NCI-H82 (cell line): ENCODE results near the gene TEK.

Source experiments
- DNase-seq: peaks from one replicate; lab custom pipeline; 2025; lab: John Stamatoyannopoulos, UW

TEK gene

GRCh38 chr9:27124151-27124550 is 15.1 kb downstream of the TEK start:
- no peak for DNase-seq

DNA sequence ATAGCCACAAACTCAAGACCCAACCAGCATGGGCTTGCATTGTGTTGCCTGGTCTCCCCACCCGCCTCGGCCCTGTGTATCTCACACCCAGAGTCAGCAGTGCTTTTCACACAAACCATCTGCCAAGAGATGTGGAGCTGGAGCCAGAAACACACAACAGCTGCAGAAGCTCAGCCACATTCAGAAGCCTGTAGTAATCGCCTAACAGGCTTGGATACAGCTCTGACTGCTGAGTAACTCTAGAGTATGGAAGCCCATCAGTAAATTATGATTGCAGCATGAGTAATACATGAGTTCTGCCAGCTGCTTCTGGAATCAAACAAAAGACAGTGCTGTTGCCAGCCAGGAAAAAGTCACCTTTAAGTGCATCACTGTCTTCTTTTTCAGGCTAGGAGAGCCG is 16.0 kb downstream of the TEK start:
- peak; percentile 84 for DNase-seq

GRCh38 chr9:27125936-27126335 is 16.9 kb downstream of the TEK start:
- no peak for DNase-seq

DNA sequence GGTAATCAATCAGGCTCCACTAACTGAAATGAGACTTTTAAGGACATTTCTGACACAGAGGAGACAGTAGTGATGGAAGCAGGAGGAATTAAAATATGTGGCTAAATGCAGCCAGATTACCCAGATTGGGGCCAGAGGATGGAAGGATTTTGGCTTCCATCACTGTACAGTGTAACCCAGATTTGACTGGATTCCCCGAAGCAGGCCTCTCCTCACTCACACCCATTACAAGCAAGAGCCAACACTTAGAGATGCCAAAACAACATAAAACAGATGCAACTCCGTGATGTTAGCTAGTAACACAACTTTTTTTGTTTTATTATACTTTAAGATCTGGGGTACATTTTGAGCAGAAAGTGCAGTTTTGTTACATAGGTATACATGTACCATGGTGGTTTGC is 17.6 kb downstream of the TEK start:
- DNase-seq = no peak

- no peak for DNase-seq
These were observed 20.2 kb downstream of the TEK start for GRCh38 chr9:27129221-27129620.

- no peak for DNase-seq
These were observed 22.7 kb downstream of the TEK start for GRCh38 chr9:27131731-27132130.

GRCh38 chr9:27133817-27134216 is 24.8 kb downstream of the TEK start:
- no peak for DNase-seq

DNA sequence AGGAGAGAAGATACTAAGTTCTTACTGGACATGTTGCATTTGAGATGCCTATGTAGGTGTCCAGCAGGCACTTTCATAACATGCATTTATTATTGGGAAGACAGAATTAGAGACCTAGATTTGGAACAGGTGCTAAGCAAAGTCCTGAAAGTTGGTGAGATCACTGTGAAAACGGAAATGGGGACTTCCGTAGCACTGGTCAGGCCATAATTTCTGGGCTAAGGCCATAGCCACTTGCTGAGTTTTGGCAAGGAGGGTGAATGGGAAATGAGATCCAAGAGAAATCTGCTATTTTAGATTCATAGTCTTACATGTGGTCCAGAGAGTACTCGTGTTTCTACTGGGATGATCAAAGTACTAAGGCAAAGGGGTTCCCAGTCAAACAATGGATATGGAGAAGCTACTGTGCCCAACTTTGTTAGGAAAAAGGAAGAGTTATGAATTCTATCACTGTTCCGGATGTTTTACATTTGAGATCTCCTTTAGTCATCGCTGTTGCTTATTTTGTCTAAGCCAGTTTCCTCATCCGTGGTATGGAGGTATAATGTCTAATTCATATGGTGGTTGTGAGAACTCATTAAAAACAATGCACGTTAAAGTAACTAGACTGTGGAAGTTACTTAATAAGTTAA is 33.4 kb downstream of the TEK start:
- DNase-seq = no peak

DNA sequence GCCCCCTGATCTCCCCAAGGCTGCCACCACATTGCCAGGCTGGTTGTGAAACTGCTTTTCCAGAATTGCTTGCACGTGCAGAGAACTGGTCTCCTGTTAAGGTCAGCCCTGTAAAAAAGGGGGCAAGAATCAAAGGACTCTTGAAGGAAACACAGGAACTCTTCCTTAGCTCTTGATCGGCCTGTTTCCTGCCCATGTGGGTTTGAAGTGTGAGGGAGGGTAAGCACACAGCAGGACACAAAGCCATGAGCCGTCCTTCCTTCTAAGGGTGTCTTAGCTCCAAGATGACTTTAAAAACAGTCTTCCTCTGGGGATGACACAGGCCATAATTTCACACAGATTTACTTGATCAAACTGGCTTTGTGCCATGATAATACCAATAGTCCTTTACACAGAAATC is 36.1 kb downstream of the TEK start:
- DNase-seq = no peak

GRCh38 chr9:27149651-27150050 is 40.6 kb downstream of the TEK start:
- no peak for DNase-seq

GRCh38 chr9:27150746-27151406 is 41.9 kb downstream of the TEK start:
- DNase-seq = no peak

- no peak for DNase-seq
These were observed 42.8 kb downstream of the TEK start for GRCh38 chr9:27151693-27152404.

DNA sequence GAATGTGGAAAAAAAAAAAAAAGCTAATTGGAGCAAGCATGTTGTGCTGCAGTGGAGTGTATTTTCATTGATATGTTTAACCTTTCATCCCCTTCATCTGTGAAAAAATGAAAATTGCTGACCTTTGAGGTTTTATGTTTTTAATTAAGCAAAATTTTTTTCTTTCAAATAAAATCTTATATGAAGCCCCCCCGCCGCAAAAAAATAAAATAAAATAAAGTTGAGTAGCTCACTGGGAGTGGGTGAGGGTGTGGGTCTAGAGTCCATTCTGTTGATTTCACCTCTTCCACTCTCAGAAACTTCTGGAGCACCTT is 43.3 kb downstream of the TEK start:
- DNase-seq = no peak

GRCh38 chr9:27154908-27155307 is 45.9 kb downstream of the TEK start:
- DNase-seq = no peak

GRCh38 chr9:27157097-27157496 is 48.1 kb downstream of the TEK start:
- DNase-seq = no peak

GRCh38 chr9:27157736-27158135 is 48.7 kb downstream of the TEK start:
- DNase-seq = no peak

- no peak for DNase-seq
These were observed 51.6 kb downstream of the TEK start for GRCh38 chr9:27160636-27161035.

GRCh38 chr9:27162045-27162444 is 53.0 kb downstream of the TEK start:
- no peak for DNase-seq

DNA sequence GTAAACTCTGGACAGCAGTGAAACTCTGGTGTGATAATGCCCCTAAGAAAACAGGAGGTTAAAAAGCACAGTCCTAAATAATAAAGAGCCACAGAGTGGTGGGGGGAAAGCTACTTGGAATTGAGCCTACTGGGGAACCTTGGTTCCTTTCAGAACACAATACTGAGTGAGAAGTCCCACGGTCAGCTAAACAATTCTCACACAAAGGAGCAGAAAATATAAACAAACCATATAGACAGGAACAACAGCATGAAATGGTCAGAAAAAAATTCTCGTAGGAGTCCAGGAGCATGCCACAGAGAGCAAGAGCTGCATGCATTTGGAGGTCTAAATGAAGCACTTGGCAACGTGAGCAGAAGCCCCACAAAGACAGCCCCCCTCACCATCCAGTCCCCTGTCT is 56.0 kb downstream of the TEK start:
- no peak for DNase-seq

DNA sequence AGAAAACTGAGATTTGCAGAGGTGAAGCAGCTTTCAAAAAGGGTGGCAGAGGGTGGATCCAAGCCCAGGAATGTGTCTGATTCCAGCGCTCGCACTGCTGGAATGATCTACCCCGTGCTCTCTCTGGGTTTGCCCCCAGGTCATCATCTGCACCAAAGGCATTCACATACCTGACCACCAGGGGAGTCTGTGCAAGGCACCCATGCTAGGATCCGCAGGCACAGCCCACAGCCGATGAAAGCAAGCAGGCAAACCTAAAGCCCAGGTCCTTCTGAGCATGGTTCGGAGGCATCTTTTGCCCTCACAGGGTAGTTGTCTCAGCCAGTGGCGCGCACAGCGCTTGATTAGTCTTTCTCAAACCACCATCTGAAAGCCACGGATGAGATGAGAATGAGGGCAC is 56.6 kb downstream of the TEK start:
- DNase-seq = peak; percentile 21

GRCh38 chr9:27168496-27168895 is 59.5 kb downstream of the TEK start:
- no peak for DNase-seq

DNA sequence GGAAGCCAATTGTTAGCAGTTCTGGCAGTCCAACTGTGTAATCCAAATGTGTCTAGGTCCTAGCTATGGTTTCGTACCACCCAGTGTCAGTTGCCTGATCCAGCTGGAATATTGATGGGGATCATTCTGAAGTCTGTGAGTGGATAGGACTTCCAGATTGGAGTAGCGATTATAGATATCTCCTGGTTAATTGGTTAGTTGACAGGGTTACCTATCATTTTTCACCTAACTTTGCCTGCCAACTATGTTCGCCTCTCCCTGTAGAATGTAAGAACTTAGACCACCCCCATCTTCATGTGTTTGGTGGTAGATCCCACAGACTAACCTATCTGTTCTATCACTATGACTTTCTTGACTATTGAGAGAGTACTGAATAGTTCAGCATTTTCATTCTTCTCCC is 59.9 kb downstream of the TEK start:
- no peak for DNase-seq

- no peak for DNase-seq
These were observed 67.9 kb downstream of the TEK start for GRCh38 chr9:27176971-27177370.
